ENCODE data around the gene PHLPP1.

PHLPP1 gene

DNA sequence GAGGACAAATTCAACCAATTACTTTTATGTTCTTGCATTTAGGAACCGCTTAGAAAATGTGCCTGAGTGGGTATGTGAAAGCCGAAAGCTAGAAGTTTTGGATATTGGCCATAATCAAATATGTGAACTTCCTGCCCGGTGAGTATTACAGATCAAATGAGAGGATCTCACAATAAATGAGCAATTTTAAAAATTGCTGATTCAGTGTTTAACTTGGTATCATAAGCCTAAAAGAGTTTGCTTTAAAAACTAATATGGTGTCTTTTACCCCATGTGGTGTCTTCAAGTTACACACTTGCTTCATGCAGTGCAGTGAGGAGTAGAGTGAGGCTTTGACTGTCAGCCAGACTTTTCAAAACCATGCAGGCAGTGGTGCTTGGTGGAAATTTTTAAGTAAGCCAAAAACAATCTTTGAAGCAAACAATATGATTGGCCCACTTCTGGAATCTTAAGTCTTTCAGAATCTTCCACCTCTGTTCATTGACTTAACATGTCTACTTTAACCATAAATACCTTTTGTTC, 199.6 kb downstream of the PHLPP1 start:
- Histone ChIP-seq H3K36me3 (replicated peaks; ENCODE audit: low read depth, low read length) (peaks cover 4% of the 10 kb centered on the region), H3K9ac (ENCODE audit: low read length) (no peak overlapping the region), H3K4me2 (ENCODE audit: low read length) (no peak overlapping the region), H3K4me3 (ENCODE audit: low read length) (no peak overlapping the region), H3K27me3 (ENCODE audit: low read depth, low read length) (no peaks in the 10 kb centered on the region), H2AFZ (ENCODE audit: low read depth, low read length) (no peak overlapping the region), H3K9me3 (ENCODE audit: insufficient read depth, low read length) (no peaks in the 10 kb centered on the region), H3K79me2 (ENCODE audit: low read length) (no peaks in the 10 kb centered on the region), H3K27ac (ENCODE audit: low read length) (no peak overlapping the region), H3K4me1 (ENCODE audit: low read length) (peaks cover 20% of the 10 kb centered on the region), H4K20me1 (ENCODE audit: insufficient read depth, low read length) (no peaks in the 10 kb centered on the region)
- TF ChIP-seq EZH2phosphoT487 (IDR thresholded peaks at IDR 0.05; ENCODE audit: low read depth) = no peak
- TF ChIP-seq, protein P1, sequence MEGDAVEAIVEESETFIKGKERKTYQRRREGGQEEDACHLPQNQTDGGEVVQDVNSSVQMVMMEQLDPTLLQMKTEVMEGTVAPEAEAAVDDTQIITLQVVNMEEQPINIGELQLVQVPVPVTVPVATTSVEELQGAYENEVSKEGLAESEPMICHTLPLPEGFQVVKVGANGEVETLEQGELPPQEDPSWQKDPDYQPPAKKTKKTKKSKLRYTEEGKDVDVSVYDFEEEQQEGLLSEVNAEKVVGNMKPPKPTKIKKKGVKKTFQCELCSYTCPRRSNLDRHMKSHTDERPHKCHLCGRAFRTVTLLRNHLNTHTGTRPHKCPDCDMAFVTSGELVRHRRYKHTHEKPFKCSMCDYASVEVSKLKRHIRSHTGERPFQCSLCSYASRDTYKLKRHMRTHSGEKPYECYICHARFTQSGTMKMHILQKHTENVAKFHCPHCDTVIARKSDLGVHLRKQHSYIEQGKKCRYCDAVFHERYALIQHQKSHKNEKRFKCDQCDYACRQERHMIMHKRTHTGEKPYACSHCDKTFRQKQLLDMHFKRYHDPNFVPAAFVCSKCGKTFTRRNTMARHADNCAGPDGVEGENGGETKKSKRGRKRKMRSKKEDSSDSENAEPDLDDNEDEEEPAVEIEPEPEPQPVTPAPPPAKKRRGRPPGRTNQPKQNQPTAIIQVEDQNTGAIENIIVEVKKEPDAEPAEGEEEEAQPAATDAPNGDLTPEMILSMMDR (IDR thresholded peaks at IDR 0.05; ENCODE audit: low read depth, low read length) = no peak

DNA sequence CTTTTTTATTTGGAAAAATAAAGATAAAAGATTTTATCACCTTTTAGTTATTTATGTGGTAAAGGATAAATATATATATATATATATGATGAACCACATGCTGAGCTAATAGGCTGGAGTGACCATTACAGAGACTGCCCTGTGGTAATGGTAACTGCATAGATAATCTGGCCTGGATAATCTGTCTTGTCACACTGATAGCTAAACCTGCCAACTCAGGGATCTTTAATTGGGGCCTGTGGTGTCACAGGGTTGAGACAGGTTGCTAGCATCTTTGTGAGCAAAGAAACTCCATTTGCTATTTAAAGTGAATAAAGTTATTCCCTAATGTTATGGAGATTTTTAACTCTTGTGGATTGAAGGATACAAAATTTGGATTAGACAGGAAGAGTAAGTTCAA, 203.0 kb downstream of the PHLPP1 start:
- H2AFZ ChIP-seq (ENCODE audit: low read depth, low read length) = no peak overlapping the region
- no peaks in the 10 kb centered on the region for H3K79me2 ChIP-seq (ENCODE audit: low read length)
- no peaks in the 10 kb centered on the region for H4K20me1 ChIP-seq (ENCODE audit: insufficient read depth, low read length)
- no peak overlapping the region for H3K4me2 ChIP-seq (ENCODE audit: low read length)
- H3K4me1 ChIP-seq (ENCODE audit: low read length) = peaks cover 13% of the 10 kb centered on the region
- no peak overlapping the region for H3K4me3 ChIP-seq (ENCODE audit: low read length)
- H3K9ac ChIP-seq (ENCODE audit: low read length) = no peak overlapping the region
- peaks cover 8% of the 10 kb centered on the region; the same call in 1 of the 2 replicates for H3K27me3 ChIP-seq (ENCODE audit: low read depth, low read length)
- TF ChIP-seq, protein P1 (IDR thresholded peaks at IDR 0.05; ENCODE audit: low read depth, low read length) = no peak
- no peak for TF ChIP-seq EZH2phosphoT487 (IDR thresholded peaks at IDR 0.05; ENCODE audit: low read depth)
- H3K27ac ChIP-seq (ENCODE audit: low read length) = no peak overlapping the region
- H3K36me3 ChIP-seq (replicated peaks; ENCODE audit: low read depth, low read length) = peaks cover 4% of the 10 kb centered on the region
- no peaks in the 10 kb centered on the region for H3K9me3 ChIP-seq (ENCODE audit: insufficient read depth, low read length)

DNA sequence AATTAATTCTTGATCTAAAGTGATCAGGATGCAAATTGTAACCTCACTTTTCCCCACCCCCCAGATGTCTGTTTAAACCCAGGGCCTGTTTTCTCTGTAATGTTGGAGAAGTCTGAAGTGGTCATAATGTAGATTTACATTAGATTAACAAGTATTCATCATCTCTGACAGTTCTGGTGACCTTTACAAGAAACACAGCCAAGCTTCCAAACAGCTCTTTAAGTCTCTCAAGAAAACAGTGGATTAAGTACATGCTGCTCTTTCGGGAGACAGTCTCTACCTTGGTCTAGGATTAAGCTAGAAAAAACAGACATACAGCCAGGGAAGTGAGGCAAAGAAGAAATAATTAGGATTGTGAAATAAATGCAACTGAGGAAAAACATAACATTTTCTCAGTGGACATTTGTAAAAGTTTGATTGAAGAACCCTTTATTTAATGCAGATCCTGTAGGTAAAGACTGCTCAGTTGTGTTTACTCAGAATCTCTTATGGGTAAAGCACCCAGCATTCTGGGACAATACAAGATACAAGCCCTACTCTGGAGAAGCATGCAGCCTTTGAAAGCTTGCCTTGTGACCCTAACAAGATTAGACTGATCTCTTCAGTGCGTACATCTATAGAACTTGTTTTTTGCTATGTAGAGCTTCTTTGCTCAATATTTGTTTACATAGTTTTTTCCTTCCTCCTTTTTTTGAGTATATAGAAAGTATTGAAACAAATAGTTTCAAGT, 203.9 kb downstream of the PHLPP1 start:
- Histone ChIP-seq H3K4me1 (ENCODE audit: low read length) (peaks cover 5% of the 10 kb centered on the region), H3K36me3 (replicated peaks; ENCODE audit: low read depth, low read length) (peaks cover 4% of the 10 kb centered on the region), H4K20me1 (ENCODE audit: insufficient read depth, low read length) (no peaks in the 10 kb centered on the region), H3K27me3 (ENCODE audit: low read depth, low read length) (peaks cover 8% of the 10 kb centered on the region; the same call in 1 of the 2 replicates), H3K9me3 (ENCODE audit: insufficient read depth, low read length) (no peaks in the 10 kb centered on the region), H3K4me2 (ENCODE audit: low read length) (no peak overlapping the region), H2AFZ (ENCODE audit: low read depth, low read length) (no peak overlapping the region), H3K4me3 (ENCODE audit: low read length) (no peak overlapping the region), H3K79me2 (ENCODE audit: low read length) (no peaks in the 10 kb centered on the region), H3K9ac (ENCODE audit: low read length) (no peak overlapping the region), H3K27ac (ENCODE audit: low read length) (no peak overlapping the region)
- TF ChIP-seq EZH2phosphoT487 (IDR thresholded peaks at IDR 0.05; ENCODE audit: low read depth) = no peak
- TF ChIP-seq, protein P1 (IDR thresholded peaks at IDR 0.05; ENCODE audit: low read depth, low read length) = no peak

DNA sequence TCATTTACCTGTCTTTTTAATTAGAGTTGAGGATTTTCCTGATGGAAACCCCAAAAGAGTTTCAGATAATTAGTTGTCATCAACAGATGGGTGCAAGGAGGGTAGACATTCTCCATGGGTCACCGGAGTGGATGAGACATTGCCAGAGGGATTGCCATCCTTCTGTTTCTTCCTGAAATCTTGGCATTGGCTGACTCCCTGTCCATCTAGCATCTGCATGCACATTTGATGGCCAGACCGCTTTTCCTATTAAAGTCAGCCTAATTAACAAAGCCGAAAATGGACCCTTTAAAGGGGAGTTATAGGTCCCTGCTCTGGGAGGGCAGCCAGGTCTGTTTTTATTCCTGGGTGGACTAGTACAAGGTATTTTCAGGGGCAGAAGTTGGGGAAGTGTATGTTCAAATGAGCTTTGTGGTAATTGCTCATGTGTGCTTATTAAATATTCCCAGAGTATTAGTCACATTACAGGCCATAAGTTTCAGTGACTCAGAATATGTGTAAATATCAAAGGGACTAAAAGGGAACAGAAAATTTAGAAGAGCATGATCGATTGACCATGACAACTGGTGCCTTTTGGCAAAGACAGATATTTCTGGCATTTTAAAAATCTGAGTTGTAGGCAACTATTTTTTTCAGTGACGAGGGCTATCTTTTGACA, 209.8 kb downstream of the PHLPP1 start:
- Histone ChIP-seq H3K4me1 (ENCODE audit: low read length) (peaks cover 32% of the 10 kb centered on the region), H3K4me2 (ENCODE audit: low read length) (peak overlapping the region; percentile 86), H3K79me2 (ENCODE audit: low read length) (no peaks in the 10 kb centered on the region), H3K27ac (ENCODE audit: low read length) (peak overlapping the region; percentile 30), H3K36me3 (replicated peaks; ENCODE audit: low read depth, low read length) (no peaks in the 10 kb centered on the region), H3K9me3 (ENCODE audit: insufficient read depth, low read length) (no peaks in the 10 kb centered on the region), H4K20me1 (ENCODE audit: insufficient read depth, low read length) (no peaks in the 10 kb centered on the region), H3K9ac (ENCODE audit: low read length) (peak overlapping the region; percentile 18), H3K27me3 (ENCODE audit: low read depth, low read length) (peaks cover 11% of the 10 kb centered on the region; the same call in 1 of the 2 replicates), H2AFZ (ENCODE audit: low read depth, low read length) (no peak overlapping the region), H3K4me3 (ENCODE audit: low read length) (peak overlapping the region; percentile 55)
- TF ChIP-seq, protein P1 (IDR thresholded peaks at IDR 0.05; ENCODE audit: low read depth, low read length) = no peak
- peak; percentile 77 for TF ChIP-seq EZH2phosphoT487 (IDR thresholded peaks at IDR 0.05; ENCODE audit: low read depth)
